GM23338 (cell line): Measurements from ENCODE around the gene TXNDC15.

ENCODE experiments used
- CREB1 ChIP-seq: fragments of 250-450 bp; sonication (Bioruptor Pico); IDR thresholded peaks from 2 replicates; pipeline ENCODE4 v1.5.0; 2020; ENCODE audit warnings: low read depth, mild to moderate bottlenecking, moderate library complexity
- CTCF ChIP-seq, 2 experiments: fragments of 200-600 bp in 1 of 2; sonication (generic) in 1 of 2; conservative IDR thresholded peaks; 2 replicates each; pipeline versions ENCODE4 v1.5.1 to v1.6.1; 2016 to 2017; ENCODE audit warnings: antibody characterized with exemption in 2 of 2, low read depth in 2 of 2, mild to moderate bottlenecking in 2 of 2, moderate library complexity in 1 of 2
- ETS1 ChIP-seq: IDR thresholded peaks from 2 replicates; pipeline ENCODE4 v1.6.1; 2016; ENCODE audit warnings: antibody characterized with exemption
- EZH2 ChIP-seq: fragments of 200-600 bp; sonication (generic); IDR thresholded peaks from one replicate; pipeline ENCODE4 v1.8.0; 2017; ENCODE audit warnings: antibody characterized with exemption, mild to moderate bottlenecking, low read depth; ENCODE audit not compliant: unreplicated experiment
- EZH2phosphoT487 ChIP-seq: fragments of 200-600 bp; sonication (generic); IDR thresholded peaks from one replicate; pipeline ENCODE4 v1.8.1; 2018; ENCODE audit warnings: antibody characterized with exemption; ENCODE audit not compliant: unreplicated experiment
- JUNB ChIP-seq: IDR thresholded peaks from one replicate; pipeline ENCODE4 v1.6.1; 2016; ENCODE audit warnings: antibody characterized with exemption; ENCODE audit not compliant: unreplicated experiment
- NANOG ChIP-seq: IDR thresholded peaks from 2 replicates; pipeline ENCODE4 v1.6.1; 2016; ENCODE audit warnings: antibody characterized with exemption, borderline replicate concordance
- POLR2AphosphoS5 ChIP-seq: IDR thresholded peaks from 2 replicates; pipeline ENCODE4 v1.6.1; 2016; ENCODE audit warnings: antibody characterized with exemption, low read depth
- REST ChIP-seq: IDR thresholded peaks from one replicate; pipeline ENCODE4 v1.6.1; 2018; ENCODE audit warnings: antibody characterized with exemption; ENCODE audit not compliant: unreplicated experiment
- STAT1 ChIP-seq: IDR thresholded peaks from one replicate; pipeline ENCODE4 v1.6.1; 2016; ENCODE audit warnings: antibody characterized with exemption; ENCODE audit not compliant: unreplicated experiment
- ZNF114 ChIP-seq: fragments of 250-450 bp; sonication (Bioruptor Pico); IDR thresholded peaks from 2 replicates; pipeline ENCODE4 v1.5.0; 2020; ENCODE audit warnings: mild to moderate bottlenecking, moderate library complexity
- ZNF331 ChIP-seq: fragments of 250-450 bp; sonication (Bioruptor Pico); IDR thresholded peaks from 2 replicates; pipeline ENCODE4 v1.5.0; 2020; ENCODE audit warnings: low read depth, mild to moderate bottlenecking, moderate library complexity
- ZNF462 ChIP-seq: fragments of 250-450 bp; sonication (Bioruptor Pico); IDR thresholded peaks from 2 replicates; pipeline ENCODE4 v1.5.0; 2020; ENCODE audit warnings: mild to moderate bottlenecking, moderate library complexity

GRCh38 chr5:134905246-134905996 lies 31.2 kb downstream of the TXNDC15 start:
- TF ChIP-seq ETS1 = no peak
- TF ChIP-seq EZH2 = no peak
- TF ChIP-seq CTCF (conservative IDR thresholded peaks at IDR 0.05; ENCODE audit: low read depth in 2 of 2) = peak; percentile 63 to 99
- no peak for TF ChIP-seq EZH2phosphoT487
- no peak for TF ChIP-seq POLR2AphosphoS5
- no peak for TF ChIP-seq REST
- no peak for TF ChIP-seq ZNF331 (CRISPR knock-in tag)
- TF ChIP-seq ZNF114 (CRISPR knock-in tag) = no peak
- TF ChIP-seq CREB1 (CRISPR knock-in tag) = no peak
- TF ChIP-seq JUNB = no peak
- TF ChIP-seq NANOG = no peak
- TF ChIP-seq STAT1 = no peak
- no peak for TF ChIP-seq ZNF462
